22Rv1 (cell line): ENCODE measurements around the gene IL17RA.

ENCODE experiments used
- ZFX ChIP-seq: fragments of 450-650 bp; IDR thresholded peaks from 2 replicates; pipeline ENCODE4 v1.6.1; 2017; ENCODE audit warnings: antibody characterized with exemption, borderline replicate concordance
- TF ChIP-seq, protein P1 (sequence below): fragments of 450-650 bp; IDR thresholded peaks from 2 replicates; pipeline ENCODE4 v1.5.1; 2017; ENCODE audit warnings: mild to moderate bottlenecking

DNA sequence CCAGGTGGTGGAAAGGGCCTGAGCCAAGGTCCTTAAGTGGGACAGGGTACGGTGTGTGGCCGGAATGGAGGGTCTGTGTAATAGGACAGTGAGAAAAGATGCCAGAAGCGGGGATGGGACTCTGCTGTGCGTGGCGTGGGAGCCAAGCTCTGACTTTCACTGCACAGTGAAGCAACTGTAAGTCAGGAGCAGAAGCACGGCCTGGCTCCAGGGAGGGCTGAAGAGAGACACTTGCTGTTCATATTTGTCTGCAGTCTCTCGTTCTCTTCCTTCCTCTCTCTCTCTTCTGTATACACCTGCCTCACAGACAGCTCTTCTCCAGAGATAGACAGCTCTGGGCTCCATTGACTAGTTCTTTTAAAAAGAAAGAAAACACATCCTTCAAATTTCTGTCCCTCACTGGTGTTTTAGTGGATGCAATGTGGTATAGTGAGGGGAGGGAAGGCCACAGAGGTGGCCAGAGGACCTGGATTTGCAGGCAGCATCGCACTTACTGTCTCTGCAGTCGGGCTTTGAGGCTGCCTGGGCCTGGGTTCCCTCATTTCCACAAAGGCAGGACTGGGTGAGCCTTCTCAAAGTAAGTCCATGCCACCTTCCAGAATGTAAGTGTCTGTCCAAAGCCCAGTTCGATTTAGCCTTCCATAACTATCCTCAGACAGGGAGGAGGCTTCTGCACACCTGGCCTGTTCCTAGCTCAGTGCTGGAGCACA, 2.1 kb downstream of the IL17RA start:
- TF ChIP-seq, protein P1, sequence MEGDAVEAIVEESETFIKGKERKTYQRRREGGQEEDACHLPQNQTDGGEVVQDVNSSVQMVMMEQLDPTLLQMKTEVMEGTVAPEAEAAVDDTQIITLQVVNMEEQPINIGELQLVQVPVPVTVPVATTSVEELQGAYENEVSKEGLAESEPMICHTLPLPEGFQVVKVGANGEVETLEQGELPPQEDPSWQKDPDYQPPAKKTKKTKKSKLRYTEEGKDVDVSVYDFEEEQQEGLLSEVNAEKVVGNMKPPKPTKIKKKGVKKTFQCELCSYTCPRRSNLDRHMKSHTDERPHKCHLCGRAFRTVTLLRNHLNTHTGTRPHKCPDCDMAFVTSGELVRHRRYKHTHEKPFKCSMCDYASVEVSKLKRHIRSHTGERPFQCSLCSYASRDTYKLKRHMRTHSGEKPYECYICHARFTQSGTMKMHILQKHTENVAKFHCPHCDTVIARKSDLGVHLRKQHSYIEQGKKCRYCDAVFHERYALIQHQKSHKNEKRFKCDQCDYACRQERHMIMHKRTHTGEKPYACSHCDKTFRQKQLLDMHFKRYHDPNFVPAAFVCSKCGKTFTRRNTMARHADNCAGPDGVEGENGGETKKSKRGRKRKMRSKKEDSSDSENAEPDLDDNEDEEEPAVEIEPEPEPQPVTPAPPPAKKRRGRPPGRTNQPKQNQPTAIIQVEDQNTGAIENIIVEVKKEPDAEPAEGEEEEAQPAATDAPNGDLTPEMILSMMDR, result no peak
- TF ChIP-seq ZFX, result no peak
